Left ventricle myocardium inferior (tissue), 1 donor: ENCODE measurements around the gene MAPKBP1. TPM values are rescaled to one million over a fixed set of nuclear protein-coding genes. Genes with fewer than 3 reads are reported as not detected.
A peak's percentile ranks its signal among the peaks of the same experiment; 100 is the strongest.

ENCODE experiments used
- DNase-seq: peaks from one replicate; pipeline ENCODE4 v3.0.0-alpha.2; 2020
- H3K27ac ChIP-seq: fragments of 200-600 bp; replicated peaks from 2 replicates; pipeline ENCODE4 v1.8.0; 2021
- H3K27me3 ChIP-seq: fragments of 200-600 bp; 2 replicates; pipeline ENCODE4 v1.8.0; 2021; ENCODE audit warnings: low read depth
- H3K36me3 ChIP-seq: fragments of 200-600 bp; 2 replicates; pipeline ENCODE4 v1.8.0; 2021
- H3K4me1 ChIP-seq: fragments of 200-600 bp; 2 replicates; pipeline ENCODE4 v1.8.0; 2021
- H3K4me3 ChIP-seq: fragments of 200-600 bp; 2 replicates; pipeline ENCODE4 v1.8.0; 2021; ENCODE audit warnings: mild to moderate bottlenecking, moderate library complexity
- H3K9me3 ChIP-seq: fragments of 200-600 bp; replicated peaks from 2 replicates; pipeline ENCODE4 v1.8.0; 2021
- intact Hi-C: fragments of 100-400 bp; cut with micrococcal nuclease; formaldehyde crosslinking; loops from one replicate; pipeline ENCODE4 v1.11.0; 2022
- total RNA-seq: library from RNA; stranded (reverse); fragmentation: NEBNext Ultra II Directional; extraction: Animal tissue kit (Norgen Biotek cat#: 25700); gene quantifications from one replicate; pipeline ENCODE4 v1.2.1, GENCODE V29; 2021
- TF ChIP-seq, protein P1 (sequence below): fragments of 200-600 bp; IDR thresholded peaks from 2 replicates; pipeline ENCODE4 v1.8.0; 2021; ENCODE audit warnings: antibody characterized with exemption, mild to moderate bottlenecking, borderline replicate concordance
- donor health status: DM: no; HTN: yes; CAD: no; lungs with severe emphysema.

The MAPKBP1 gene
- total RNA-seq, 1 donor from 2014 or later: 13.6 TPM

DNA sequence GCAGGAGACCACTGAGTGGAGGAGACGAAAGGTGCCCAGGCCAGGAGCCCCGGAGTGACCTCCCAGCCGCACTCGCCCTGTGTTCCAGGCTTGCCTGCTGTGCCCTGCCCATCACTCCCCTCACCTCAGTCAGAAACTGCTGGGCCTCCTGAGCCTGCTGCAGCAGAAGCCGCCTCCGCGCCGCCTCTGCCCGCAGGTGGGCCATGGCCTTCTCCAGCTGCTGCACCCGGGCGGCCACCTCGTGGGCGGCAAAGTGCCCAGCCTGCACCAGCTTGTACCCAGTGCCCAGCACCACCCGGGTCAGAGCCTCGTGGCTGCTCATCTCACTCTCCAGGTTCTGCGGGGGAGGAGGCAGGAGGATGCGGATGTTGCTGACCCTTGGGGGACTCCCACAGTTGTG, 82.0 kb downstream of the MAPKBP1 start:
- intact Hi-C loops: no loop called here
- H3K27ac ChIP-seq: no peak overlapping the region
- TF ChIP-seq, protein P1, sequence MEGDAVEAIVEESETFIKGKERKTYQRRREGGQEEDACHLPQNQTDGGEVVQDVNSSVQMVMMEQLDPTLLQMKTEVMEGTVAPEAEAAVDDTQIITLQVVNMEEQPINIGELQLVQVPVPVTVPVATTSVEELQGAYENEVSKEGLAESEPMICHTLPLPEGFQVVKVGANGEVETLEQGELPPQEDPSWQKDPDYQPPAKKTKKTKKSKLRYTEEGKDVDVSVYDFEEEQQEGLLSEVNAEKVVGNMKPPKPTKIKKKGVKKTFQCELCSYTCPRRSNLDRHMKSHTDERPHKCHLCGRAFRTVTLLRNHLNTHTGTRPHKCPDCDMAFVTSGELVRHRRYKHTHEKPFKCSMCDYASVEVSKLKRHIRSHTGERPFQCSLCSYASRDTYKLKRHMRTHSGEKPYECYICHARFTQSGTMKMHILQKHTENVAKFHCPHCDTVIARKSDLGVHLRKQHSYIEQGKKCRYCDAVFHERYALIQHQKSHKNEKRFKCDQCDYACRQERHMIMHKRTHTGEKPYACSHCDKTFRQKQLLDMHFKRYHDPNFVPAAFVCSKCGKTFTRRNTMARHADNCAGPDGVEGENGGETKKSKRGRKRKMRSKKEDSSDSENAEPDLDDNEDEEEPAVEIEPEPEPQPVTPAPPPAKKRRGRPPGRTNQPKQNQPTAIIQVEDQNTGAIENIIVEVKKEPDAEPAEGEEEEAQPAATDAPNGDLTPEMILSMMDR: no peak

GRCh38 chr15:41856716-41857115, 82.4 kb downstream of the MAPKBP1 start:
- Histone ChIP-seq H3K4me1 (peaks cover 10% of the 10 kb centered on the region), H3K9me3 (no peaks in the 10 kb centered on the region), H3K4me3 (no peak overlapping the region), H3K27me3 (peaks cover 13% of the 10 kb centered on the region), H3K36me3 (no peaks in the 10 kb centered on the region), H3K27ac (no peak overlapping the region)
- TF ChIP-seq, protein P1: no peak
- DNase-seq: no peak
- intact Hi-C loops: no loop called here

More for the DNA sequence above, 82.0 kb downstream of the MAPKBP1 start:
- Histone ChIP-seq H3K9me3 (no peaks in the 10 kb centered on the region), H3K4me1 (peaks cover 10% of the 10 kb centered on the region), H3K36me3 (no peaks in the 10 kb centered on the region), H3K27me3 (peaks cover 13% of the 10 kb centered on the region), H3K4me3 (no peak overlapping the region)
- DNase-seq: no peak

DNA sequence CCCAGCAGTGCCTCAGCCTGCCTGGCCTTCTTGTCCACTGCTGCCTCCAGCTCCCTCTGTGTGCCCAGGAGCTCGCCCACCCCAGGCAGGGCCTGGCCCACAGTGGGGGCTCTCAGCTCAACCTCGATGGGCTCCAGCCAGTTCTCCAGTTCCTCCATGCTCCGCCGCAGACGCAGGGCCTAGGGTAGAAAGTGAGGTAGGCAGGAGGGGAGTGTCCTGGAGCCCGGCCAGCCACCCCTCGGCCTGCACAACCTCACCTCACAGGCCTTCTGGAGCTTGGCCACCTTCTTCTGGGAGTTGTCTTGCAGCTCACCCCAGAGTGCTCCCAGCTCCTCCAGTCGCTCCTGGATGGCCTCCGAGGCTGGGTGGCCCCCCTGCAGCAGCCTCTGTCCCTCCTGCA, 83.0 kb downstream of the MAPKBP1 start:
- peaks cover 12% of the 10 kb centered on the region for H3K27me3 ChIP-seq
- DNase-seq: no peak
- H3K36me3 ChIP-seq: no peaks in the 10 kb centered on the region
- intact Hi-C loops: no loop called here
- no peak overlapping the region for H3K4me3 ChIP-seq
- H3K27ac ChIP-seq: no peak overlapping the region
- H3K4me1 ChIP-seq: peaks cover 10% of the 10 kb centered on the region
- H3K9me3 ChIP-seq: no peaks in the 10 kb centered on the region
- TF ChIP-seq, protein P1: no peak

DNA sequence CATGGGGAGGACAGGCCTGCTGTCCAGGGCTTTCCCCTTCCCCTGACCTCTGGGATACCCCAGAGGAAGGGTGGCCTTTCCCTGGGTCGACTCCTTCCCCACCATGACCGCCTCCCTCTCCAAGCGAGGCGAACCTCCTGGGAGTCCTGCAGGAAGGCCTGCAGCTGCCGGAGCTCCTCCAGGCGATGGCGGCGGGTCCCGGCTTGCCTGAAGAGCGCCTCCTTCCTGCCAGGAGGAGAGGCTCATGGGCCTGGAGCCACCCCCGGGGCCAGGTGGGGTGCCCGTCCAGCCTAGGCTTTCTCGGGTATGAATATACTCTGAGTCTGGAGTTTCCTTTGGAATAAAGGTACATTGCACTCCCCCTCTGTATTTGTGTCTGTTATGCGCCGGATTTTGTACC, 84.5 kb downstream of the MAPKBP1 start:
- TF ChIP-seq, protein P1: no peak
- H3K9me3 ChIP-seq: no peaks in the 10 kb centered on the region
- intact Hi-C loops: no loop called here
- H3K4me1 ChIP-seq: peaks cover 10% of the 10 kb centered on the region
- no peak for DNase-seq
- no peaks in the 10 kb centered on the region for H3K36me3 ChIP-seq
- H3K27ac ChIP-seq: no peak overlapping the region
- H3K4me3 ChIP-seq: no peak overlapping the region
- H3K27me3 ChIP-seq: peaks cover 3% of the 10 kb centered on the region

- Histone ChIP-seq H3K4me3 (no peak overlapping the region), H3K36me3 (no peaks in the 10 kb centered on the region)
- intact Hi-C loops: no loop called here
Measured at GRCh38 chr15:41860049-41860828, 86.0 kb downstream of the MAPKBP1 start.

More at GRCh38 chr15:41860049-41860828, 86.0 kb downstream of the MAPKBP1 start:
- no peaks in the 10 kb centered on the region for H3K9me3 ChIP-seq
- peaks cover 10% of the 10 kb centered on the region for H3K4me1 ChIP-seq
- no peak overlapping the region for H3K27ac ChIP-seq
- TF ChIP-seq, protein P1: peak; percentile 42
- H3K27me3 ChIP-seq: no peaks in the 10 kb centered on the region
- no peak for DNase-seq
